Measurements from ENCODE around the gene PXYLP1. TPM values are rescaled to one million over a fixed set of nuclear protein-coding genes. Genes with fewer than 3 reads are reported as not detected.

PXYLP1 gene
- total RNA-seq, 4 donors from 2014 or later, result 0.46 to 13.1 (median 2.2) TPM

GRCh38 chr3:141338881-141339280 is 107.3 kb downstream of the PXYLP1 start:
- intact Hi-C loops (cut with DNase I; ENCODE audit: low total_unique reads) (no loop called here), in situ Hi-C loops (cut with MboI; ENCODE audit: low sequenced_read_pairs in 4 of 4) (no loop called here)
- Histone ChIP-seq H3K36me3 (no peaks in the 10 kb centered on the region), H3K4me1 (no peaks in the 10 kb centered on the region), H3K27ac (no peak overlapping the region), H3K27me3 (no peaks in the 10 kb centered on the region), H3K4me3 (no peak overlapping the region), H3K9me3 (no peaks in the 10 kb centered on the region)
- DNase-seq (no peak), ATAC-seq (no peak)
- TF ChIP-seq CTCF (IDR thresholded peaks at IDR 0.05 in 4 of 5, conservative IDR thresholded peaks at IDR 0.05 in 1 of 5), result no peak
- no peak for TF ChIP-seq POLR2A (IDR thresholded peaks at IDR 0.05)

GRCh38 chr3:141341536-141341935 is 109.9 kb downstream of the PXYLP1 start:
- TF ChIP-seq POLR2A (IDR thresholded peaks at IDR 0.05) (no peak), CTCF (IDR thresholded peaks at IDR 0.05 in 4 of 5, conservative IDR thresholded peaks at IDR 0.05 in 1 of 5) (no peak)
- no peaks in the 10 kb centered on the region for H3K4me1 ChIP-seq
- in situ Hi-C loops (cut with MboI; ENCODE audit: low sequenced_read_pairs in 4 of 4) (no loop called here), intact Hi-C loops (cut with DNase I; ENCODE audit: low total_unique reads) (no loop called here)
- ATAC-seq, result no peak
- H3K9me3 ChIP-seq, result no peaks in the 10 kb centered on the region
- H3K27me3 ChIP-seq, result no peaks in the 10 kb centered on the region
- H3K4me3 ChIP-seq, result no peak overlapping the region
- H3K27ac ChIP-seq, result no peak overlapping the region
- no peak for DNase-seq
- no peaks in the 10 kb centered on the region for H3K36me3 ChIP-seq

GRCh38 chr3:141342386-141342785 is 110.8 kb downstream of the PXYLP1 start:
- in situ Hi-C loops (cut with MboI; ENCODE audit: low sequenced_read_pairs in 4 of 4) (no loop called here), intact Hi-C loops (cut with DNase I; ENCODE audit: low total_unique reads) (no loop called here)
- Histone ChIP-seq H3K36me3 (no peaks in the 10 kb centered on the region), H3K9me3 (no peaks in the 10 kb centered on the region), H3K27me3 (no peaks in the 10 kb centered on the region), H3K27ac (no peak overlapping the region), H3K4me1 (no peaks in the 10 kb centered on the region), H3K4me3 (no peak overlapping the region)
- TF ChIP-seq POLR2A (IDR thresholded peaks at IDR 0.05) (no peak), CTCF (IDR thresholded peaks at IDR 0.05 in 4 of 5, conservative IDR thresholded peaks at IDR 0.05 in 1 of 5) (no peak)
- ATAC-seq (no peak), DNase-seq (no peak)

- H3K36me3 ChIP-seq, result no peaks in the 10 kb centered on the region
- DNase-seq (no peak), ATAC-seq (no peak)
- TF ChIP-seq POLR2A (IDR thresholded peaks at IDR 0.05) (no peak), CTCF (IDR thresholded peaks at IDR 0.05 in 4 of 5, conservative IDR thresholded peaks at IDR 0.05 in 1 of 5) (no peak)
- in situ Hi-C loops (cut with MboI; ENCODE audit: low sequenced_read_pairs in 4 of 4), result no loop called here
- no peak overlapping the region for H3K27ac ChIP-seq
- intact Hi-C loops (cut with DNase I; ENCODE audit: low total_unique reads), result no loop called here
- H3K27me3 ChIP-seq, result no peaks in the 10 kb centered on the region
- H3K4me1 ChIP-seq, result no peaks in the 10 kb centered on the region
- H3K9me3 ChIP-seq, result no peaks in the 10 kb centered on the region
- H3K4me3 ChIP-seq, result no peak overlapping the region
Observed at GRCh38 chr3:141343077-141343476, 111.5 kb downstream of the PXYLP1 start.

GRCh38 chr3:141343865-141344271 is 112.2 kb downstream of the PXYLP1 start:
- in situ Hi-C loops (cut with MboI; ENCODE audit: low sequenced_read_pairs in 4 of 4), result no loop called here
- H3K4me1 ChIP-seq, result no peaks in the 10 kb centered on the region
- ATAC-seq, result no peak
- H3K36me3 ChIP-seq, result no peaks in the 10 kb centered on the region
- intact Hi-C loops (cut with DNase I; ENCODE audit: low total_unique reads), result no loop called here
- DNase-seq, result no peak
- no peaks in the 10 kb centered on the region for H3K27me3 ChIP-seq
- no peak overlapping the region for H3K27ac ChIP-seq
- H3K4me3 ChIP-seq, result no peak overlapping the region
- TF ChIP-seq CTCF (IDR thresholded peaks at IDR 0.05 in 4 of 5, conservative IDR thresholded peaks at IDR 0.05 in 1 of 5), result no peak
- TF ChIP-seq POLR2A (IDR thresholded peaks at IDR 0.05), result no peak
- no peaks in the 10 kb centered on the region for H3K9me3 ChIP-seq
